ENCODE measurements around the gene DTNB. TPM values are rescaled to one million over a fixed set of nuclear protein-coding genes. Genes with fewer than 3 reads are reported as not detected.

DTNB gene
- total and polyA plus RNA-seq, 2 donors (not counting 3 experiments of a cell fraction or from before 2014, with no cell fraction given): 11.5 to 17.0 TPM

DNA sequence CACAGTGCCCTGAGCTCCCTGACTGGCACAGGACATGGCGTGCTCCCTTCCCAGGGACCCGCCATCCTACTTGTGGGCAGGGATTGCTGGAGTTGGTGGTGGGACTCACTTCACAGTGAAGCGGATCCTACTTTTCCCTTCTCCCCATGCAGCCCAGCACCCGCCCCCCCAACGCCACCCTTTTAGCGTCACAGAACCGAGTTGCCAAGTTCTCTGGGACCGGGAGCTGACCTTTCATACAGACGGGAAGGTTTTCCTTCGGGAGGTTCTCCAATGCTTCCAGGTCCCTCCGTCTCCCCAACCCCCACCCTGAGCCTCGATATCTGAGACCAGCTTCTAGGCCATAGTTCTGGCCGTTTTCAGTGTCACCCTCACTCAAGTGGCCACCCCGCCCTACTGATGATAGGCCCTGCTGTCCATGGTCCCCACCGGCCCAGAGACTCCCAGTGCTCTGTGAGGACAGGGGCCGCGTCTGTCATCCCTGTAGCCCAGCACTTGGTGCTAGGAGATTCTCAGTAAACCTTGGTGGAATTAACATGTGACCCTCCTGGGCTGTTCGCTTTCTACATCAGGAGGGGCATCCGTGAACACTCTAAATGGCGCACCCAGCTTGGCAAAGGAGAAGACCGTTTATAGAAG lies 330.1 kb downstream of the DTNB start:
- no peaks in the 10 kb centered on the region for H3K9me1 ChIP-seq (replicated peaks; ENCODE audit: control insufficient read depth, extremely low read depth, insufficient read depth, low read length)
- no peak overlapping the region for H3K9ac ChIP-seq (replicated peaks; ENCODE audit: extremely low read depth, insufficient read depth, low read length)
- no peaks in the 10 kb centered on the region for H3K36me3 ChIP-seq (ENCODE audit: control insufficient read depth in 2 of 2, extremely low read depth in 1 of 2, insufficient read depth in 2 of 2, low read length in 2 of 2)
- FAIRE-seq (no peak), DNase-seq (ENCODE audit: low read depth, low spot score) (no peak)
- dilution Hi-C loops (cut with MboI; ENCODE audit: extremely low pct_ligation_motif_present, low sequenced_read_pairs): no loop called here
- no peak overlapping the region for H3K4me2 ChIP-seq (ENCODE audit: insufficient read depth, low read length)
- H3K27ac ChIP-seq (ENCODE audit: insufficient read depth, low read depth, low read length): no peak overlapping the region
- no peaks in the 10 kb centered on the region for H3K79me2 ChIP-seq (ENCODE audit: control insufficient read depth, insufficient read depth, low read length)
- no peaks in the 10 kb centered on the region for H3K9me3 ChIP-seq (replicated peaks; ENCODE audit: control insufficient read depth, insufficient read depth, low read length)
- no peaks in the 10 kb centered on the region for H3K4me1 ChIP-seq (ENCODE audit: control insufficient read depth, extremely low read depth, insufficient read depth, low read length)
- BruUV-seq (replicated peaks): no TSS peak
- no peak overlapping the region for H2AFZ ChIP-seq (ENCODE audit: low read depth, low read length)
- ChIA-PET POLR2A (no interaction called here), CTCF (interaction anchor here (0.7 to 1.7 kb wide), 8 partner anchors 19 to 322 kb away, joined by 3 to 7 read pairs (median 4); no protein-coding TSS in a partner anchor)
- no peak overlapping the region for H3K4me3 ChIP-seq (replicated peaks in 1 of 3; ENCODE audit: insufficient read depth in 1 of 3, low read depth in 1 of 3, low read length in 3 of 3)
- no peak for TF ChIP-seq MYC (IDR thresholded peaks at IDR 0.05; ENCODE audit: low read depth, low read length)
- TF ChIP-seq, protein P1, sequence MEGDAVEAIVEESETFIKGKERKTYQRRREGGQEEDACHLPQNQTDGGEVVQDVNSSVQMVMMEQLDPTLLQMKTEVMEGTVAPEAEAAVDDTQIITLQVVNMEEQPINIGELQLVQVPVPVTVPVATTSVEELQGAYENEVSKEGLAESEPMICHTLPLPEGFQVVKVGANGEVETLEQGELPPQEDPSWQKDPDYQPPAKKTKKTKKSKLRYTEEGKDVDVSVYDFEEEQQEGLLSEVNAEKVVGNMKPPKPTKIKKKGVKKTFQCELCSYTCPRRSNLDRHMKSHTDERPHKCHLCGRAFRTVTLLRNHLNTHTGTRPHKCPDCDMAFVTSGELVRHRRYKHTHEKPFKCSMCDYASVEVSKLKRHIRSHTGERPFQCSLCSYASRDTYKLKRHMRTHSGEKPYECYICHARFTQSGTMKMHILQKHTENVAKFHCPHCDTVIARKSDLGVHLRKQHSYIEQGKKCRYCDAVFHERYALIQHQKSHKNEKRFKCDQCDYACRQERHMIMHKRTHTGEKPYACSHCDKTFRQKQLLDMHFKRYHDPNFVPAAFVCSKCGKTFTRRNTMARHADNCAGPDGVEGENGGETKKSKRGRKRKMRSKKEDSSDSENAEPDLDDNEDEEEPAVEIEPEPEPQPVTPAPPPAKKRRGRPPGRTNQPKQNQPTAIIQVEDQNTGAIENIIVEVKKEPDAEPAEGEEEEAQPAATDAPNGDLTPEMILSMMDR (IDR thresholded peaks at IDR 0.05; ENCODE audit: extremely low read depth in 1 of 2, insufficient read depth in 1 of 2, low read depth in 1 of 2, low read length in 2 of 2): no peak
- no peak for TF ChIP-seq POLR2A (IDR thresholded peaks at IDR 0.05; ENCODE audit: low read depth, low read length)
- TF ChIP-seq JUN (IDR thresholded peaks at IDR 0.05; ENCODE audit: borderline replicate concordance, insufficient read depth, insufficient read length, low read depth): no peak
- no peak for TF ChIP-seq EZH2 (IDR thresholded peaks at IDR 0.05; ENCODE audit: borderline replicate concordance, low read depth, low read length, severe bottlenecking)
- no peak for TF ChIP-seq FOS (IDR thresholded peaks at IDR 0.05; ENCODE audit: borderline replicate concordance, insufficient read depth, low read length)
- TF ChIP-seq, protein P2, sequence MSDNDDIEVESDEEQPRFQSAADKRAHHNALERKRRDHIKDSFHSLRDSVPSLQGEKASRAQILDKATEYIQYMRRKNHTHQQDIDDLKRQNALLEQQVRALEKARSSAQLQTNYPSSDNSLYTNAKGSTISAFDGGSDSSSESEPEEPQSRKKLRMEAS (IDR thresholded peaks at IDR 0.05; ENCODE audit: insufficient read depth, insufficient read length): no peak
- TF ChIP-seq GATA2 (IDR thresholded peaks at IDR 0.05; ENCODE audit: insufficient read depth, insufficient read length, low read depth, low read length): no peak
- no peak for TF ChIP-seq POLR2AphosphoS5 (IDR thresholded peaks at IDR 0.05; ENCODE audit: insufficient read depth, low read depth, low read length)
- no peaks in the 10 kb centered on the region for H4K20me1 ChIP-seq (replicated peaks; ENCODE audit: control insufficient read depth, extremely low read depth, insufficient read depth, low read length)
- peaks cover 0 to 5% of the 10 kb centered on the region in 2 experiments for H3K27me3 ChIP-seq (ENCODE audit: control insufficient read depth in 2 of 2, insufficient read depth in 2 of 2, low read length in 2 of 2)
- intact Hi-C loops (cut with micrococcal nuclease): loop anchor here (2.0 to 5.0 kb wide), 2 partner anchors 46 to 223 kb away; no protein-coding TSS in a partner anchor
